GM03348 (cell line): ENCODE measurements around the gene IL22.

Experiments used
- DNase-seq: peaks from one replicate; pipeline ENCODE4 v3.0.0; 2012; ENCODE audit warnings: low spot score

The IL22 gene, protein sequence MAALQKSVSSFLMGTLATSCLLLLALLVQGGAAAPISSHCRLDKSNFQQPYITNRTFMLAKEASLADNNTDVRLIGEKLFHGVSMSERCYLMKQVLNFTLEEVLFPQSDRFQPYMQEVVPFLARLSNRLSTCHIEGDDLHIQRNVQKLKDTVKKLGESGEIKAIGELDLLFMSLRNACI

DNA sequence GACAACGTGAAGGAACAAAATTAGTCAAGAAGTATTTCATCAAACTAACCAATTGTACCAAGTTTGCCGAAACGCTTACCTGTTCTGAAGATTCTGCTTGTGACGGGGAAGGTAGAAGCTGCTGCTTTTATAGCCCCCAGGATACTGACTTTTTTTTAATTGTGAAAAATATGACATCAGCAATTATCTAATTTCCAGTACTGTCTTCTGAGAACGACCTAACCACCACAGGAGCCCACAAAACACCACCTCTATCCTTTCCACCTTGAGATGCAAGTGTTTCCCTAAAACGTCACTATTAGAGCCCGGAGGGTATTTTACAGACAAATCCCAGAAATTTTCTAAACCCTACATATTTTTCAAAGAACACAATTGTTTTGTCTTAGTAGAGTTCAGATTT lies at the start of gene IL22:
Gene IL22, minus strand, starts transcription at position 101 of the 400 bp plus-strand sequence. CDS start 156 bp downstream, outside the sequence.
- DNase-seq = no peak

DNA sequence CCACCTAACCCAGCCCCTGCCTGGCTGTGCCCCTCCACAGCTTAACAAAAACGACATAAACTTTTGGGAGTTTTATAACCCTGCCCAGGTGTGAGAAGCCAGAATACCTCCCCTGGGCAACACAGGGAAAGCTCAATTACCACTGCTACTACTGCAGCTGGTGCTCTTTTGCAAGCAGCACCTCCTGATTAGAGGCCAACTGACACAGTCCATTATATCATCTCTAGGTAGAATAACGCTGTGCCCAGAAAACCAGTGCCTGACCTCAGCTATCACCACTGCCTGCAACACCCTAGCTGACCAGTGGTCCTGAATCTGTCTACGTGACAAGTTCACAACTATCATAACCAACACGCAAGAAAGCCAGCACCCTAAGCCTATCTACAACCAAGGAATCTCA lies 44.5 kb upstream of the IL22 start:
- no peak for DNase-seq

DNA sequence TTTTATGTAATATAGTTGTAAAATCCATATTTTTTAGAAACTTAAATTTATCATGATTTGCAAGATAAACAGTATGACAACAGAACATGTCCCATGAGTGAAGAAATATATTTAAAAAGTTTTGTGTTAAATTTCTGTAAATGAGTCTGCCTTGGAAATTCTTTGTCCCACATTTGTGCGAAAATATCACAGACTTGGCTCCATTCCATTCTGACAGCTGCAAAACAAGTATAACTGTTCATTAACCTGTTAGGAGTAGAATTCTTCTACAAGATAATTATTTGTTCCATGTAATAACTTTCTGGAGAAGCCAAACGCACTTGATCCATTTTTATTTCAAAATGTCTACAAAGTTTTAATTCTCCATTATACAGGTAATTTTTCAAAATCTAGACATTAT lies 40.8 kb upstream of the IL22 start:
- no peak for DNase-seq

DNA sequence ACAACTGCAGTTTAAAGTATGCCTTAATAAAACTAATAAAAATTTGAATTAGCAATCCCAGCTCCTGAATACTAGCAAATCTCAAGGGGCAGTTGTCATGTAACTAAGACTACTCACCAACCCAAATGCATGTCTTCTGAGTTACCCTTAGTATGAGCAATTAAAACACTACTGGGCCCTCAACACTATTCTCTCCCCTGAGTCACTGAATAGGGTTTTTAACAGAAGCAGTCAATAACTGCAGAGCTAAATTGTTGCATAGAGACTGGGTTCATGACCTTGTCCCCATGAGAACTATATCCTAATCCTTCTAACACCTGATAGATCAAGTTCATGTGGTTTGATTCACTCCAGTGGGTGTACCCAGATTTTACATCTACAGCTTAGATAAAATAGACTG lies 39.9 kb upstream of the IL22 start:
- DNase-seq = no peak

DNA sequence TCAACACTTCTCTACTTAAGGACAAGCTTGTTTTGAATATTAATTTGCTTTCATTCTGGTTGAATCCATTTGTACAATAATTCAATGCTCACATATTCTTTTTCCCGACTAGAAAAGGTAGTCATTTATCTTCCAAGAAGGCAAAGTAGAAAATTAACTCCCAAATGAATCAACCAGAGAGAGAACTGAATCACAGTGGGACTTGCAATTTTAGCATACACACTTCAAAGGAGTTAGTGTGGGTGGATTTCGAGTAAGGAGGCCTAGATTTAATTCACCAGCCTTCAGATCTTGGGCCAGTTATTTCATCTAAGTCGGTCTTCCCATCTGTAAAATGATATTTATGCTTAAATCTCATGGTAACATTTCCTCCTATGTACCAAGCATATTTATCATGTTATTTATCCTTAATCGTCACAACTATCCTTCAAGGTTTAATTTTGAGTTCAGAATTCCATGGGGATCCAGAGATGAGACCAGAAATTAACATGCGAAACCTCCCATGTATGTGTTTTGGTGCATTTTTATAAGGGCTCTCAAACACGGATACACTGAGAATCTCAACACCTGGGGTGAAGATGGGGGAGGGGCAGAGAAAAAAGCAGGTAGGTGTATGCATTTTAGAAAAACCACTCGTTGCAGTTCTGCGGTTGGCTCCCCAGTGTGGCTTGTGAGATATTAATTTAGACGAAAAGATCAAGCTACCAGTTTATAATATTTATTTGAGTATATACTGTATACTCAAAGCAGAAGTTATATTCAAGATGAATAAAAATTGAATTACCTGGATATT lies 38.9 kb upstream of the IL22 start:
- no peak for DNase-seq

DNA sequence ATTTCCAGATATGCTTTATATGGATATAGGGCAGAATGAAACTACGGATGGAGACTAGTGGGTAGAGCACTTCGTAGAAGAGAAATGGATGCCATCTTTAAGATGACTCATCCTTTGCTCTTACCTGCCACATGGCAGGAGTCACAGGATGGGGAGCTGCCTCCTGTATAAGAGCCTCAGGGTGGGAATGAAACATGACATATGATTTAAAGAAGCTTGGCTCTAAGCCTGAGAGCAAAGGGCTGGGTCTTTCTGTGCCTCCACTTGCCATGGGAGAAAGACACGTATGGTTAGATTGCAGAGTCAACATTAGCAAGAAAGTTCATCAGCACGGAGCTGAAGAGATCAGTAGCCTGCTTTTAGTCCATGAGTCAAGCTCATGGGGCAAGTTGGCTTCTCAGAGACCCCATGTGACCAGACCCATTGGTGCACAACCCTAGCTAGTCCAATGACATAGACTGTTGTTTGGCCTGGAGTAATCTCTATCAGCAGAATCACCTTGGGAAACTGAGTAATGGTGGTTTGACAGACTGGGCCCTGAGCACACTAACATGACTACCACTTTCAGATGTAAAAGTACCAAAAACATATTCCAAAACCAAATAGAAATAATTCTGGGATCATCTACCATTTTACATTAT lies 38.1 kb upstream of the IL22 start:
- DNase-seq = no peak

DNA sequence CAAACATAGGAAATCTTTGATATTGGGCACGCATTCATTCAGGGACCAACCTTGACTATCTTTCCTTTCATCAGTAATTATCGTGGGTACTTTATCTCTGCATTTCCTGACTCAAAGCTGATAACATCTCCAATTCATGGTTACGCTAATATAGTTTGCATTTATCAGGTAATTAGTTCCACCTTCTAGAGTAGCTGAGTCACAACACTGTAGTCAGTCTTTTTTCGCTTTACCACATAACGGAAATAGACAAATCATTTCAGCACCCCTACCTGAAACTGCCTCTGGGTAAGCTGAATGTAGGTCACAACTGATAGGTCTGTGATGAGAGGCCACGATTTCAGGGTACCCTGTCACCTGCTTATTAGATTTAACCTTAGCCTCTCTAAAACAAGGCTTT lies 36.7 kb upstream of the IL22 start:
- DNase-seq = no peak

DNA sequence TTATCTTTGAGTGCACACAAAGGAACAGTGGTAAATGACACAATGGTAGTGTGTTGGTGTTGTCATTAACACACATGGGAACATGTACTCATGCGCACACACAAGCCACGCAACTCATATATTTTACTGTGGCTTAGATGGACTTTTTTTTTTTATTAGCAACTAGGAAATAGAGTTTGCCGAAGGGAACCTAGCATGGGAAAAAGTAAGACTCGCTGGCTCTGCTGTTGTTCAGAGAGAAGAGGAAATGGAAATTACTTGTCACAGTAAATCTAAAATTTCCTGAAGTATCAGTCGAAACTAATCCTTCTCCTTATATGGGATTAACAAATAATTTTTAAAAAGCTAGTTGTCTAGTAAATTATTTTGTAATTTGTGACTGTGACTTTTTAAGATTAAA lies 33.7 kb upstream of the IL22 start:
- no peak for DNase-seq

DNA sequence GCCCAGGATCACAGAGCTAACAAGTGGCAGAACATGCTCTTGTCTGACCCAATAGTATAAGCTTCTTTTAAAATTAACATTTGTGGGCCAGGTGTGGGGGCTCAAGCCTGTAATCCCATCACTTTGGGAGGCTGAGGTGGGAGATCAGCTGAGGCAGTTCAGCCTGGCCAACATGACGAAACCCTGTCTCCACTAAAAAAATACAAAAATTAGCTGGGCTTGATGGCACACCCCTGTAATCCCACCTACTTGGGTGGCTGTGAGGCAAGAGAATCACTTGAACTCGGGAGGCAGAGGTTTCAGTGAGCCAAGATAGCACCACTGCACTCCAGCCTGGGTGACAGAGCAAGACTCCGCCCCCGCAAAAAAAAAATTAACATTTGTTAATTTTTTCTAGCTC lies 33.0 kb upstream of the IL22 start:
- no peak for DNase-seq

DNA sequence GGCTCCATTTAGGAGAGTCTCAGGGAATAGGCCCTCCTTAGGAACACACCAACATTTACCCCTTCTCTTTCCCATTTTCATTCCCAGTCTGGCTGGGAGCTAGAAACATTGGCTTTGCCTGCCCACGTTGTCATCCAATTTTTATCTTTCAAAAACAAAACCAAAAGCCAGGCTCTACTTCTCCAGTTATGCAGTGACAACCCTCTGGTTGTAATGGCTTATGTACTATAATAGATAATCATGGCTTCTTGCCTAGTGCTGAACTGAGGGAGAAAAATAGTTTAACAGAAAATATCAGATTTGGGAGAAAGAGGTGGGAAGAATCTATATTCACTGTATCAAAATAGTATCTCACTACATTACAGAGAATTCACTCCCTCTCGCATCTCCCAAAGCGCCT lies 32.1 kb upstream of the IL22 start:
- no peak for DNase-seq

DNA sequence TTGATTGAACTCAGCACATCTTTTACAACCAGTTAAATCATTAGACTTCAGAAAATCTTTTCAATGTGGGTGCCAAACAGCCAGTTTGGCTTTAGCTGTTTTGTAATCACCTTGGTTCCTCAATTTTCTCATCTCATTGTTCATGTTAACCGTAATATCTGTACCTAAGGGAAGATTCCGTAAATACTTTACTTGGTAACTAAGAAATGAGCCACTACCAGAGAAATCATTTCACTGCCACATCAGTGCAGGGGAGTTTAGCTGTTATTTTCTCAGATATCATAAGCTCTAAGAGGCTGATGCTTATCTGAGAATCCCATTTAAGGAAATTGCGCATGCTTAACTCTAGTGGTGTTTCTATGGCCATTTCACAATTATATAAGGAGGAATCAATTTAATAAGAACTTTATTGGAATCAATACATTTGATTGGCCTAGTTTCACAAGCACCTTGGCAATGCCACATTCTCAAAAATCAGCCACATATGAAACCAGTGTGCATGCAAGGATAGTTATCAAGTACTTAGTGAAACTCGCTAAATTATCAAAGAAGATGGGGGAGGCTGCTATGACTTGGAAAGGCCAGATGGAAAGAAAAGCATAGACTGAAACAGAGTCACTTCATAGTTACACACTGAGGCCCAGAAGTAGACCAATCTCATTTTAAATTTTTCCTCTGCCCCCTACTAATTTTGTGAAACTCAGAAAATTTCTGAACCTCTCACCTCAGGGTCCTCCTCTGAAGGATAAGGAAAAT lies 28.1 kb upstream of the IL22 start:
- DNase-seq = no peak

DNA sequence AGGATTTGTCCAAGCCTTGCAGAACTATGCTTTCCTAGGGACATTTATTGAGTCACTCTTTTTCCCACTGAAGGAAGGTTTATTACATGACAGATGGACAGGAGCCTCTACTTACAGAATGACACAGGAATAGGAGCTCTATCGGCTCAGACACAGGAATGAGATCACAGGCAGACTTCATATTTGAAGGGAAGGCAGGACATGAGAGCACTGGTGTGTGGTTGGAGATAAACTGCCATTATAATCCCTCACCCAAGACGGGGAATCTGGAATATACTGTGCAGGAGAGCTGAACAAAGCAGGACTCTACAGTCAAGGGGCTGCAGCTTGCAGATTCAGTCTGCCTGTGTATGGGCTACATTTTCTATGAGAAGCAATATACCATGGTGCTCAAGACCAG lies 26.8 kb upstream of the IL22 start:
- no peak for DNase-seq

DNA sequence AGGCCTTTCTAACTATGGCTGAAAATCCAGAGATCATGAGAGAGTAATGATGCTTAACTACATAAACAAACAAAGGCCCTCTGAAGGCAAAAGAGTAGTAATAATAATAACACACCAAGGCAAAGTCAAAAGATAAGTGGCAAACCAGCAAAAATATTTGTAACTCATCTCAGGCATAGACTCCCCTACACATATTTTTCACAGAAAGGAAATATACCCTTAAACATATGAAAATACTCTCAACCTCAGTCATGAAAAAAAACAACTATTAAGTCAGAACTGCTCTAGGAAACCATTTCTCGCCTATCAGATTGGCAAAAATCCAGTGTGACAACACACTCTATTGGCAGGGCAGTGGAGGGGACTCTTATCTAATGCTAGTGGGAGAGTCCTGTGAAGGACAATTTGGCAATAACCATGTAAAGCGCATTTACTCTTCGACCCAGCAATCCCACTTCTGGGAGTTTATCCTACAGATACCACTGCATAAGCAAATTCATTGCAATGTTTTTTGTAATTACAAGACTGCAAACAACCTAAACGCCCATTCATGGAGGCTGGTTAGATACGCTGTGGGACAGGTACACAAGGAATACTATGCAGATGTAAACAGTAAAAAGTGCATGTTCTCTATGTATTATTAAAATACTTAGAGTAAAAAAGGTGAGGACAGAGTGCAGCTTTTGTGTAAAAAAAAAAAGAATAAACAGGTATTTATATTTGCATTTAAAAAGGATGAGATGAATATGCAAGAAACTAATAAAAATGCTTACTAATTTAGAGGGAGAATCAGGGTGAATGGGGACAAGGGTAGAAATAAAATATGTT lies 26.0 kb upstream of the IL22 start:
- no peak for DNase-seq

DNA sequence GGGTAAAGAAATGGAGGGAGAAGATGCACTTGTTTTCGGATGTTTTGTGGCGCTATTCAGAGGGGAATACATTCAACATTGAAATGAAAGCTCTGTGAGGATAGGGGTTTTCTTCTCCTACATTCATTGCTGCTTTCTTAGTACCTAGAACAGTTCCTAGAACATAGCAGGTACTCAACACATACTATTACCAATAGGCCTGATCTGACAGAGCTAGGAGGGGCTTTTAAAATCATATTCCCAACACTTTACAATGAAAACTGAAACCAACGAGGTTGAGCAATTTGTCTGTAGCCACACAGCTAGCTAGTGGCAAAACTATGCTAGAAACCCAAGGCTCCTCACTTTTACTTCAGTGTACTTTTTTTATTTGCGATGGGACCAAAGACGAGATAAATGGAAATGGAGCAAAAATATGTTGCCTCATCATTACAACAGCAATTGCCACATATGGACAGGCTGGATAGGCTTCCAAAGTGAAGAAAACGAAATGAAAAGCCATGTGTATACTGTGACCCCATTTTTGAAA lies 23.1 kb upstream of the IL22 start:
- DNase-seq = no peak

DNA sequence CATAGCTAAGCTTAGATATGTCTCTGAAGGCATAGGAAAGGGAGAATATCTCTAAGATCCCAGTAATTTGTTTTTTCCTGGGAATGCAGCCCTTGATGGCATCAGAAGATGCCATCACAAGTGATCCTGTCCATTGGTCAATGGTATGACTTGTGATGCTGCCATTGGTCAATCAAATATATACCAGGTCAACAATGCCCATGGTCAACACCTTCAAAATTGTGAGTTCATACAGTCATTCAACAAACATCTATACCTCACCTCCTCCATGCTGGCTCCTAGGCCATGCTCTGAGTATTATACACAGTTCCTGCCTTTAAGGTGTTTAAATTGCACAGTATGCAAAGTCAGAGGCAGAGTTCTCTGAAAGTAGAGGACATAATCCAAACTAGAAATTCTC lies 19.3 kb upstream of the IL22 start:
- no peak for DNase-seq

DNA sequence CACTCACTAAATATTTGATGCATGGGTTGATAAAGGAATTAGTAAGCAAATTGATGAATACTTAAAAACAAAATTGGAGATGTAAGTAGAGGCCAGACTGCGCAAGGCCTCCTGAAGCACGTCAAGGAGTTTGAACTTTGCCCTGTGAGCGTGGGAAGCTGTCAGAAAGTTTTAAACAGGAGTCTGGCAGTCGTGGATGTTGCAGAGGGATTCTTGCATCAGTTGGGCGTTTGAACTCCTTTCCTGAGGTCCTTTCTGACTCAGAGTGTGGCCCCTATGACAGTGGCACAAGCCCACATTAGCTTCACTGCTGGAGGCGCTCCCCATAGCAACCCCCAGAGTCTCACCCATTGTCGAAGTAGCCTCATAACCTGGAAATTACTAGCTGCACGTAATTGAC lies 17.9 kb upstream of the IL22 start:
- DNase-seq = no peak

DNA sequence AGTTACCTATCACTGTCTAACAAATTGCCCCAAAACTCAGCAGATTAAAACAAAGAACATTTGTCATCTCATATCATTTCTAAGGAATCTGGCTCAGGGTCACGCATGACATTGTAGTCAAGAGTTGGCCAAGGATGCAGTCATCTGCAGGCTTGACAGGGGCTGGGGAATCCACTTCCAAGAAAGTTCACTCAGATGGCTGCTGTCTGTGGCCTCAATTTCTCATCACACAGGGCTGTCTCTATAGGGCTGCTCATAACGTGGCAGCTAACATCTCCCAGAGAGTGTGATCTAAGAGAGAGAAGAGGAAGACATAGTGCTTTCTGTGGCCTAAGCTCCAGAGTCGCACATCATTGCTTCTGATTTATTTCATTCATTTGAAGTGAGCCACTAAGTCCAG lies 17.0 kb upstream of the IL22 start:
- DNase-seq = no peak

DNA sequence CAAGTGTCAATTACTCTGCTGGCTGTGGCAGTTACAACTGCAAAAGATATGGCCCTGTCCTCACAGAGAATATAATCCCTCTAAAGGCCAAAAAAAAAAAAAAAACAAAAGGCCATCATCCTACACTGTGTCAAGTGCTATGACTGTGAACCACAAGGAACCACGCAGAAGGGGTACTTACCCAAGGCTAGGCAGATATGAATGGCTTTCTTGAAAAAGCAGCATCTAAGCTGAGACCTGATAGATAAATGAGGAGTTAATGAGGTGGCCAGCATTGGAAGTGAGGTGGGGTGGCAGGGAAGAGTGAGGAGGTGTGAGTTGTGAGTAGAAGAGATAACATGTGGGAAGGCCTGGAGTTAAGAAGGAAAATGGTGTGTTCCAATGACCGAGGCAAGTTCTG lies 16.4 kb upstream of the IL22 start:
- DNase-seq = no peak

DNA sequence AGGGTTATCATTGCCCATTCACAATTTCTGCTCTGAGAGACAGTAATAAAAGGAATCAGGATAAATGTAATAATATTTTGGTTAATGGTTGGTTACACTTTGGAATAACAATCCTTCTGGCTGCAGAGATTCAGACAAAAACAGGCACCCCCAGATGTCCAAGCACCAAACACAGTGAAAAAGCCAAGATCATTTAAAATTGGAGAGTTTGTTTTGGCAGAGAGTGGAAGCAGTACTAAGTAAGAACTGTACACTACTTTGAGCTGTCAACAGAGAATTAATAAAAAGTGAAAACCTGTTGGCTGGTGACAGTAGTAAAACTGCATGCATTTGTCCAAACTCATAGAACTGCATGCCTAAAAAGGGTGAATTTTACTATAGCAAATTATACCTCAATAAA lies 15.6 kb upstream of the IL22 start:
- no peak for DNase-seq

DNA sequence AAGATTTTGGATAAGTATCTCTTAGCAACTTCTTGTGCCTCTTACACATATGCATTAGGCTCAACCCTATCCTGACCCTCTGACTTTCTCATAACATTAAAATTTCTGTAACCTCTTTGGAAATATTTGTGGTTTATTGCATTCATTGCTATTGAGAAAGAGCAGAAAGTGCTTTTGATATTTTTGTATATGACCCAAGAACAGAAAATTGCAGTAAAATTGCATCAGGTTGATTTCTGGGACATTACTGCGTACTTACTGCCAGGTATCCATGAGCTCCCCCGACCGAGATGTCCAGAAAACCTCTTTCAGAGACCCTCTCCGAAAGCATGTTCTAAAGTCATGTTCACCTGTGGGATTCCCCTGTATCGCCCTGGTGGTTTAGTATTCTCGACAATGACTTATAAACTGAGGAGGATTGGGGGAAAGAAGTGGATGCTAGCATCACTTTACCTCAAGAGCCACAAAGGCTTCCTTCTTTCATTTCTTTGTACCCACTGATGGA lies 14.5 kb upstream of the IL22 start:
- DNase-seq = peak; percentile 74

DNA sequence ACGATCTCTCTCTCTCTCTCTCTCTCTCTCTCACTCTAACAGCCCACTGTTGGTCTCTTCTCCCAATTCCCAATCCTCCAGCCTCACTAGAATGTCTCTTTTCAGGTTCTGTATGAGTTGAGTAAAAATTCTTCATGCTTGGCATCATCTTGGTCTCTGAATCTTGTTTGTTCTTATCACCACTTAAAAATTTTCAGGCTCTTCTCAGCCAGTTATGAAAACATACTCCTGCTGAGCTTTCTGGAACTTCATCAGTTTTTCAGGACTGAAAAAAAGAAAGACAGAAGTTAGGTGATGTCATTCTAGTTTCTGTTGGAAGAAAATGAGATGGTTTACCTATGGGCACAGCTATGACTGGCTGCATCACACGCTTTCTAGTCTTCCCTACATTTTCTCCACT lies 11.5 kb upstream of the IL22 start:
- peak; percentile 21 for DNase-seq
